GM23338 (cell line): ENCODE measurements around the gene RUFY1. TPM values are rescaled to one million over a fixed set of nuclear protein-coding genes. Genes with fewer than 3 reads are reported as not detected.

Experiments
- ATAC-seq: fragments of 200-7000 bp; cut with Tn5 transposase; 3 replicates; pipeline ENCODE4 v1.9.1; 2020
- DNase-seq: peaks from one replicate; pipeline ENCODE4 v3.0.0-alpha.2; 2015; ENCODE audit warnings: low spot score
- H2AFZ ChIP-seq: fragments of 200-600 bp; sonication (generic); 2 replicates; pipeline ENCODE4 v1.8.0; 2016; ENCODE audit warnings: antibody characterized with exemption, mild to moderate bottlenecking, moderate library complexity
- H3F3A ChIP-seq: fragments of 200-600 bp; sonication (generic); replicated peaks from 2 replicates; pipeline ENCODE4 v1.8.0; 2017; ENCODE audit warnings: antibody characterized with exemption, mixed run types, low read depth
- H3K27ac ChIP-seq: fragments of 200-600 bp; sonication (generic); 2 replicates; pipeline ENCODE4 v1.6.1; 2016; ENCODE audit warnings: low read depth
- H3K27me3 ChIP-seq: fragments of 200-600 bp; sonication (generic); 2 replicates; pipeline ENCODE4 v1.8.0; 2016; ENCODE audit warnings: mild to moderate bottlenecking, mixed run types, moderate library complexity; ENCODE audit not compliant: insufficient read depth
- H3K36me3 ChIP-seq: fragments of 200-600 bp; sonication (generic); 2 replicates; pipeline ENCODE4 v1.8.0; 2016; ENCODE audit warnings: mild to moderate bottlenecking; ENCODE audit not compliant: insufficient read depth
- H3K4me1 ChIP-seq: fragments of 200-600 bp; sonication (generic); 2 replicates; pipeline ENCODE4 v1.8.0; 2016; ENCODE audit warnings: mild to moderate bottlenecking, moderate library complexity; ENCODE audit not compliant: insufficient read depth
- H3K4me2 ChIP-seq: fragments of 200-600 bp; sonication (generic); 2 replicates; pipeline ENCODE4 v1.7.1; 2017; ENCODE audit warnings: mixed run types
- H3K4me3 ChIP-seq: fragments of 200-600 bp; sonication (generic); 2 replicates; pipeline ENCODE4 v1.6.1; 2016; ENCODE audit warnings: mixed run types
- H3K79me2 ChIP-seq: fragments of 200-600 bp; sonication (generic); replicated peaks from 2 replicates; pipeline ENCODE4 v1.8.0; 2017; ENCODE audit warnings: mild to moderate bottlenecking; ENCODE audit not compliant: insufficient read depth
- H3K9me2 ChIP-seq: fragments of 200-600 bp; sonication (generic); 2 replicates; pipeline ENCODE4 v1.8.0; 2017; ENCODE audit not compliant: insufficient read depth
- H4K20me1 ChIP-seq: fragments of 200-600 bp; sonication (generic); replicated peaks from 2 replicates; pipeline ENCODE4 v1.8.0; 2017; ENCODE audit warnings: mild to moderate bottlenecking; ENCODE audit not compliant: insufficient read depth
- H3K27ac Mint-ChIP-seq: 2 replicates; pipeline ENCODE4 v1.8.0; 2020; ENCODE audit warnings: inconsistent platforms, mild to moderate bottlenecking, moderate library complexity, mixed read lengths
- H3K27me3 Mint-ChIP-seq: 3 replicates; pipeline ENCODE4 v1.8.0; 2022; ENCODE audit warnings: low read depth, mild to moderate bottlenecking, moderate library complexity, mixed read lengths, inconsistent platforms; ENCODE audit not compliant: insufficient read depth, poor library complexity
- H3K36me3 Mint-ChIP-seq: 3 replicates; pipeline ENCODE4 v1.8.0; 2021; ENCODE audit warnings: low read depth, mild to moderate bottlenecking, inconsistent platforms, moderate library complexity, mixed read lengths
- H3K4me1 Mint-ChIP-seq: 3 replicates; pipeline ENCODE4 v1.8.0; 2020; ENCODE audit warnings: mild to moderate bottlenecking, inconsistent platforms, mixed read lengths
- H3K4me3 Mint-ChIP-seq: 3 replicates; pipeline ENCODE4 v1.8.0; 2021; ENCODE audit warnings: moderate library complexity, mild to moderate bottlenecking, inconsistent platforms, mixed read lengths
- H3K9me3 Mint-ChIP-seq: 3 replicates; pipeline ENCODE4 v1.8.0; 2020; ENCODE audit warnings: moderate library complexity, mild to moderate bottlenecking, inconsistent platforms, mixed read lengths
- CREB1 ChIP-seq: fragments of 250-450 bp; sonication (Bioruptor Pico); IDR thresholded peaks from 2 replicates; pipeline ENCODE4 v1.5.0; 2020; ENCODE audit warnings: low read depth, mild to moderate bottlenecking, moderate library complexity
- CTCF ChIP-seq, 2 experiments: fragments of 200-600 bp in 1 of 2; sonication (generic) in 1 of 2; conservative IDR thresholded peaks; 2 replicates each; pipeline versions ENCODE4 v1.5.1 to v1.6.1; 2016 to 2017; ENCODE audit warnings: antibody characterized with exemption in 2 of 2, low read depth in 2 of 2, mild to moderate bottlenecking in 2 of 2, moderate library complexity in 1 of 2
- ETS1 ChIP-seq: IDR thresholded peaks from 2 replicates; pipeline ENCODE4 v1.6.1; 2016; ENCODE audit warnings: antibody characterized with exemption
- EZH2 ChIP-seq: fragments of 200-600 bp; sonication (generic); IDR thresholded peaks from one replicate; pipeline ENCODE4 v1.8.0; 2017; ENCODE audit warnings: antibody characterized with exemption, mild to moderate bottlenecking, low read depth; ENCODE audit not compliant: unreplicated experiment
- EZH2phosphoT487 ChIP-seq: fragments of 200-600 bp; sonication (generic); IDR thresholded peaks from one replicate; pipeline ENCODE4 v1.8.1; 2018; ENCODE audit warnings: antibody characterized with exemption; ENCODE audit not compliant: unreplicated experiment
- JUNB ChIP-seq: IDR thresholded peaks from one replicate; pipeline ENCODE4 v1.6.1; 2016; ENCODE audit warnings: antibody characterized with exemption; ENCODE audit not compliant: unreplicated experiment
- NANOG ChIP-seq: IDR thresholded peaks from 2 replicates; pipeline ENCODE4 v1.6.1; 2016; ENCODE audit warnings: antibody characterized with exemption, borderline replicate concordance
- POLR2AphosphoS5 ChIP-seq: IDR thresholded peaks from 2 replicates; pipeline ENCODE4 v1.6.1; 2016; ENCODE audit warnings: antibody characterized with exemption, low read depth
- REST ChIP-seq: IDR thresholded peaks from one replicate; pipeline ENCODE4 v1.6.1; 2018; ENCODE audit warnings: antibody characterized with exemption; ENCODE audit not compliant: unreplicated experiment
- STAT1 ChIP-seq: IDR thresholded peaks from one replicate; pipeline ENCODE4 v1.6.1; 2016; ENCODE audit warnings: antibody characterized with exemption; ENCODE audit not compliant: unreplicated experiment
- ZNF114 ChIP-seq: fragments of 250-450 bp; sonication (Bioruptor Pico); IDR thresholded peaks from 2 replicates; pipeline ENCODE4 v1.5.0; 2020; ENCODE audit warnings: mild to moderate bottlenecking, moderate library complexity
- ZNF331 ChIP-seq: fragments of 250-450 bp; sonication (Bioruptor Pico); IDR thresholded peaks from 2 replicates; pipeline ENCODE4 v1.5.0; 2020; ENCODE audit warnings: low read depth, mild to moderate bottlenecking, moderate library complexity
- ZNF462 ChIP-seq: fragments of 250-450 bp; sonication (Bioruptor Pico); IDR thresholded peaks from 2 replicates; pipeline ENCODE4 v1.5.0; 2020; ENCODE audit warnings: mild to moderate bottlenecking, moderate library complexity
- polyA plus RNA-seq: library from polyadenylated mRNA; unstranded; fragments of >200 nt; fragmentation: Nextera tagmentation; extraction: Ambion mirVana; gene quantifications from 2 replicates; pipeline ENCODE4 v1.2.1, GENCODE V29; 2016
- total RNA-seq: library from RNA; depleted of rRNA; stranded (reverse); fragments of >200 nt; shearing (Covaris generic); gene quantifications from 2 replicates; pipeline ENCODE4 v1.2.3, GENCODE V29; 2014

The RUFY1 gene
- total and polyA plus RNA-seq, 2 experiments from 2014 or later = 25.3 to 31.6 TPM

GRCh38 chr5:179534431-179534830 is 15.9 kb upstream of the RUFY1 start:
- Mint-ChIP-seq H3K4me1 (no peaks in the 10 kb centered on the region; the same call in 2 of the 3 replicates), H3K9me3 (no peaks in the 10 kb centered on the region), H3K36me3 (no peaks in the 10 kb centered on the region), H3K27me3 (peaks cover 10% of the 10 kb centered on the region), H3K27ac (no peak overlapping the region), H3K4me3 (no peak overlapping the region)
- no peak overlapping the region for H3K4me2 ChIP-seq
- no peak overlapping the region for H3K4me3 ChIP-seq
- H4K20me1 ChIP-seq = no peaks in the 10 kb centered on the region
- peaks cover 6% of the 10 kb centered on the region for H3F3A ChIP-seq
- DNase-seq (no peak), ATAC-seq (no peak)
- no peak for TF ChIP-seq REST
- no peak for TF ChIP-seq JUNB
- TF ChIP-seq ZNF331 (CRISPR knock-in tag) = no peak
- no peak for TF ChIP-seq EZH2
- TF ChIP-seq STAT1 = no peak
- no peak for TF ChIP-seq ZNF462 (CRISPR knock-in tag)
- TF ChIP-seq CTCF (conservative IDR thresholded peaks at IDR 0.05; ENCODE audit: low read depth in 2 of 2) = no peak
- TF ChIP-seq EZH2phosphoT487 = no peak
- TF ChIP-seq NANOG = no peak
- TF ChIP-seq CREB1 (CRISPR knock-in tag) = no peak
- TF ChIP-seq POLR2AphosphoS5 = no peak
- no peak for TF ChIP-seq ZNF114 (CRISPR knock-in tag)
- TF ChIP-seq ETS1 = no peak
- no peak overlapping the region for H2AFZ ChIP-seq
- H3K79me2 ChIP-seq = no peaks in the 10 kb centered on the region
- H3K36me3 ChIP-seq = no peaks in the 10 kb centered on the region
- H3K9me2 ChIP-seq = no peaks in the 10 kb centered on the region
- H3K4me1 ChIP-seq = peaks cover 11% of the 10 kb centered on the region
- H3K27me3 ChIP-seq = no peaks in the 10 kb centered on the region
- no peak overlapping the region for H3K27ac ChIP-seq
